ENCODE results near the gene LIN54. TPM values are rescaled to one million over a fixed set of nuclear protein-coding genes. Genes with fewer than 3 reads are reported as not detected.
"Not testable (repeated sequence)": the region's sequence is repeated elsewhere in the genome, so short reads cannot be mapped to it uniquely, and the experiment has no call there.

The LIN54 gene
- total RNA-seq, 1 donor from 2014 or later: 11.1 TPM

DNA sequence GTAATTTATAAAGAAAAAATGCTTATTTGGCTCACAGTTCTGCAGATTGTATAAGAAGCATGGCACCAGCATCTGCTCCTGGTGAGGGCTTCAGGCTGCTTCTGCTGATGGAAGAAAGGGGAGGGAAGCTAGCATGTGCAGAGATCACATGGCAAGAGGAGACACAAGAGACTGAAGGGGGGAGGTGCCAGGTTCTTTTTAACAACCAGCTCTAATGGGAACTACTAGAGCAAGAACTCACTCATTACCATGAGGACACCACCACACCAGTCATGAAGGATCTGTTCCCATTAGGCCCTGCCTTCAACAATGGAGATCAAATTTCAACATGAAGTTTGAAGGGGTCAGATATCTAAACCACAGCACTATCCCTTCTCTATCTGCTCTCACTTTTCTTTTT is 14.9 kb upstream of the LIN54 start:
- no peak overlapping the region for H3K4me2 ChIP-seq (ENCODE audit: low read length)
- H3K9me3 ChIP-seq (ENCODE audit: insufficient read depth, low read depth, low read length): peaks cover 7% of the 10 kb centered on the region
- TF ChIP-seq EZH2 (IDR thresholded peaks at IDR 0.05; ENCODE audit: insufficient read depth, low read length) (no peak), CTCF (IDR thresholded peaks at IDR 0.05; ENCODE audit: insufficient read depth, low read depth, low read length) (no peak)
- H3K27me3 Mint-ChIP-seq (ENCODE audit: low read depth, unreplicated experiment): no peaks in the 10 kb centered on the region
- no peaks in the 10 kb centered on the region for H3K4me1 ChIP-seq (ENCODE audit: insufficient read depth, low read length)
- H3K4me3 Mint-ChIP-seq (ENCODE audit: unreplicated experiment): no peak overlapping the region
- no peak overlapping the region for H3K9ac ChIP-seq (ENCODE audit: low read length)
- no peaks in the 10 kb centered on the region for H4K20me1 ChIP-seq (ENCODE audit: insufficient read depth, low read length)
- H3K4me3 ChIP-seq (ENCODE audit: insufficient read depth, low read depth, low read length): no peak overlapping the region
- H3K9me3 Mint-ChIP-seq (ENCODE audit: unreplicated experiment): peaks cover 6% of the 10 kb centered on the region
- no peak overlapping the region for H3K27ac Mint-ChIP-seq (ENCODE audit: unreplicated experiment)
- no peaks in the 10 kb centered on the region for H3K36me3 ChIP-seq (ENCODE audit: insufficient read depth, low read length)
- DNase-seq (ENCODE audit: low read depth) (no peak), FAIRE-seq (no peak)
- no peaks in the 10 kb centered on the region for H3K4me1 Mint-ChIP-seq (ENCODE audit: low read depth, unreplicated experiment)
- H3K27ac ChIP-seq (ENCODE audit: low read depth, low read length): no peak overlapping the region
- no peak overlapping the region for H2AFZ ChIP-seq (ENCODE audit: low read depth, low read length)
- H3K36me3 Mint-ChIP-seq (ENCODE audit: low read depth, unreplicated experiment): peaks cover 2% of the 10 kb centered on the region
- peaks cover 2% of the 10 kb centered on the region for H3K27me3 ChIP-seq (ENCODE audit: insufficient read depth, low read length)
- H3K79me2 ChIP-seq (ENCODE audit: insufficient read depth, low read length): no peaks in the 10 kb centered on the region

DNA sequence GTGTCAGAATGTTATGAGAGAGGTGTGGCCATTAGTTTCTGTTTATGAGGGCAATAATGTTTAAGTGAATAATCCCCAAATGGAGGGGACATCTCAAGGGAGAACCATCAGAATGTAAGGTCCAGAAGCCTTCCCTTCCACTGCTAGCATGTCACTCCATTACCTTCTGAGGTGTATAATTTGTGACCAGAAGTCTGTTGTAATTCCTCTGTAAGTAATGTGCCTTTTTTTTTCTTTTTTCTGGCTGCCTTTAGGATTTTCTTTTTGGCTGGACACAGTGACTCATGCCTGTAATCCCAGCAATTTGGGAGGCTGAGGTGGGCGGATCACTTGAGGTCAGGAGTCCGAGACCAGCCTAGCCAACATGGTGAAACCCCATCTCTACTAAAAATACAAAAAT is 13.6 kb upstream of the LIN54 start:
- H3K27me3 ChIP-seq (ENCODE audit: insufficient read depth, low read length): no peaks in the 10 kb centered on the region
- no peak for FAIRE-seq

GRCh38 chr4:83023599-83023998 is 13.0 kb upstream of the LIN54 start:
- H3K4me2 ChIP-seq (ENCODE audit: low read length); H3K27ac Mint-ChIP-seq (ENCODE audit: unreplicated experiment); H3K4me3 Mint-ChIP-seq (ENCODE audit: unreplicated experiment); DNase-seq (ENCODE audit: low read depth); H3K36me3 Mint-ChIP-seq (ENCODE audit: low read depth, unreplicated experiment); H3K79me2 ChIP-seq (ENCODE audit: insufficient read depth, low read length); H4K20me1 ChIP-seq (ENCODE audit: insufficient read depth, low read length); H3K9me3 Mint-ChIP-seq (ENCODE audit: unreplicated experiment); H3K4me3 ChIP-seq (ENCODE audit: insufficient read depth, low read depth, low read length); H3K9ac ChIP-seq (ENCODE audit: low read length); H3K27me3 Mint-ChIP-seq (ENCODE audit: low read depth, unreplicated experiment); H3K27me3 ChIP-seq (ENCODE audit: insufficient read depth, low read length); H3K36me3 ChIP-seq (ENCODE audit: insufficient read depth, low read length); H3K4me1 Mint-ChIP-seq (ENCODE audit: low read depth, unreplicated experiment); H2AFZ ChIP-seq (ENCODE audit: low read depth, low read length); H3K4me1 ChIP-seq (ENCODE audit: insufficient read depth, low read length); H3K27ac ChIP-seq (ENCODE audit: low read depth, low read length); FAIRE-seq; H3K9me3 ChIP-seq (ENCODE audit: insufficient read depth, low read depth, low read length): not testable (repeated sequence)

More for the DNA sequence above, 13.6 kb upstream of the LIN54 start:
- TF ChIP-seq CTCF (IDR thresholded peaks at IDR 0.05; ENCODE audit: insufficient read depth, low read depth, low read length) (no peak), EZH2 (IDR thresholded peaks at IDR 0.05; ENCODE audit: insufficient read depth, low read length) (no peak)
- Histone ChIP-seq H3K36me3 (ENCODE audit: insufficient read depth, low read length) (no peaks in the 10 kb centered on the region), H2AFZ (ENCODE audit: low read depth, low read length) (no peak overlapping the region), H4K20me1 (ENCODE audit: insufficient read depth, low read length) (no peaks in the 10 kb centered on the region), H3K4me1 (ENCODE audit: insufficient read depth, low read length) (no peaks in the 10 kb centered on the region), H3K79me2 (ENCODE audit: insufficient read depth, low read length) (no peaks in the 10 kb centered on the region), H3K9me3 (ENCODE audit: insufficient read depth, low read depth, low read length) (peaks cover 7% of the 10 kb centered on the region), H3K27ac (ENCODE audit: low read depth, low read length) (no peak overlapping the region), H3K9ac (ENCODE audit: low read length) (no peak overlapping the region), H3K4me2 (ENCODE audit: low read length) (no peak overlapping the region), H3K4me3 (ENCODE audit: insufficient read depth, low read depth, low read length) (no peak overlapping the region)
- Mint-ChIP-seq H3K4me1 (ENCODE audit: low read depth, unreplicated experiment) (no peaks in the 10 kb centered on the region), H3K4me3 (ENCODE audit: unreplicated experiment) (no peak overlapping the region), H3K36me3 (ENCODE audit: low read depth, unreplicated experiment) (peaks cover 2% of the 10 kb centered on the region), H3K27ac (ENCODE audit: unreplicated experiment) (no peak overlapping the region), H3K9me3 (ENCODE audit: unreplicated experiment) (peaks cover 6% of the 10 kb centered on the region), H3K27me3 (ENCODE audit: low read depth, unreplicated experiment) (no peaks in the 10 kb centered on the region)
- no peak for DNase-seq (ENCODE audit: low read depth)

Data from astrocyte (in vitro differentiated cells and primary cell).